CD4-positive, alpha-beta T cell treated with Interleukin-21 for 1 hour (primary cell): ENCODE data around the gene HLCS.

Experiments
- DNase-seq: peaks from one replicate; pipeline ENCODE4 v3.0.0-alpha.2; 2020

HLCS gene

GRCh38 chr21:36985751-36986594, 19.5 kb upstream of the HLCS start:
- DNase-seq: peak; percentile 53

- DNase-seq: no peak
Observed at GRCh38 chr21:36981977-36982700, 15.7 kb upstream of the HLCS start.

- no peak for DNase-seq
Observed at GRCh38 chr21:36981049-36981391, 14.6 kb upstream of the HLCS start.

- DNase-seq: no peak
Observed at GRCh38 chr21:36980280-36981048, 14.0 kb upstream of the HLCS start.

- peak; percentile 70 for DNase-seq
Observed at GRCh38 chr21:36976882-36977651, 10.6 kb upstream of the HLCS start.

- DNase-seq: no peak
Observed at GRCh38 chr21:36976228-36976861, 9.9 kb upstream of the HLCS start.

GRCh38 chr21:36974851-36975192, 8.4 kb upstream of the HLCS start:
- DNase-seq: no peak

GRCh38 chr21:36973986-36974850, 7.7 kb upstream of the HLCS start:
- DNase-seq: no peak

- DNase-seq: no peak
Observed at GRCh38 chr21:36968976-36969375, 2.5 kb upstream of the HLCS start.

- no peak for DNase-seq
Observed at GRCh38 chr21:36968414-36968813, 1.9 kb upstream of the HLCS start.

- no peak for DNase-seq
Observed at GRCh38 chr21:36966821-36967768, 626 bp upstream of the HLCS start.

- DNase-seq: no peak
Observed at GRCh38 chr21:36965720-36966065, 776 bp downstream of the HLCS start.

GRCh38 chr21:36964827-36965719, 1.4 kb downstream of the HLCS start:
- DNase-seq: no peak

GRCh38 chr21:36964398-36964797, 2.1 kb downstream of the HLCS start:
- DNase-seq: no peak

GRCh38 chr21:36962098-36962780, 4.2 kb downstream of the HLCS start:
- no peak for DNase-seq

GRCh38 chr21:36960676-36961284, 5.7 kb downstream of the HLCS start:
- DNase-seq: no peak

GRCh38 chr21:36959020-36959835, 7.2 kb downstream of the HLCS start:
- no peak for DNase-seq
